ENCODE measurements around the gene ZBTB20.

The ZBTB20 gene

GRCh38 chr3:114313426-114313825, 833.7 kb downstream of the ZBTB20 start:
- DNase-seq (ENCODE audit: low read depth in 2 of 3, low spot score in 1 of 3), result no peak

DNA sequence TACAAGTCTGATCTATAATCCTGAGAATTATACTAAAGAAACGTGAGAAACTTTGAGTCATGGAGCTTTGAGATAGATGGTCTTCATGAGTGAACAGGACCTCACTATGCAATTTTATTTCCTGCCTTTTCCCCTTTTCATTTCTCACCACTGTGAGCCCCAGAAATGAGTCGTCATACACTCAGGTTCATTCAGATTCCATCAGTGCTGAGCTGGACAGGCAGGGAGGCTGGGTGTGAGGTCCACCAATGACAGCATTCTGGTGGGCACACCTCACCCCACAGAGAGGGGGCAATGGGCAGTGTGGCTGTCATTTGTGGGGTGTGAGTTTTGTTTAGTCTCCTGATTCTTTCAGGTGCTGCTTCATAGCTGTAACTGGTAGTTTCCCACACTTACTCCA, 836.4 kb downstream of the ZBTB20 start:
- no peak for DNase-seq (ENCODE audit: low read depth in 2 of 3, low spot score in 1 of 3)

GRCh38 chr3:114308830-114309229, 838.3 kb downstream of the ZBTB20 start:
- DNase-seq (ENCODE audit: low read depth in 2 of 3, low spot score in 1 of 3), result peak in 1 of 3 donors; percentile 49

DNA sequence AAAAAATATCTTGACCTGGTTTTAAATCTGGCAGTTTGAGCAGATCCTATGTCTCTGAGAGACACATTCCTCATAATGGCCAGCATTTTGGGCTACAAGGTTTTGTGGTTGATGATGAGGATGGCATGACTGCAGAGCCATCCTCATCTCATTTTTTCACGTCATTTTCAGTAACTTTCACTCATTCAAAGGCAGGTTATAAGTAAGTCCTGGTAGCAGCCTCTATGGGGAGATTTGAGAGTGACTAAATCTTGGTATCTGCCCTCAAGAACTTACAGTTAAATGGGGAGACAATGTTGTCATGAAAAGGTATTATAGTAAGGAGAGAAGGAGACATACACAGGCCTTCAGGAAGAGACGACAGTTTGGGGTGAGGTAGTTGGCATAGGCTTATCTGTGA, 838.7 kb downstream of the ZBTB20 start:
- DNase-seq (ENCODE audit: low read depth in 2 of 3, low spot score in 1 of 3), result no peak

- DNase-seq (ENCODE audit: low read depth in 2 of 3, low spot score in 1 of 3), result no peak
Measured at GRCh38 chr3:114307832-114308231, 839.3 kb downstream of the ZBTB20 start.

DNA sequence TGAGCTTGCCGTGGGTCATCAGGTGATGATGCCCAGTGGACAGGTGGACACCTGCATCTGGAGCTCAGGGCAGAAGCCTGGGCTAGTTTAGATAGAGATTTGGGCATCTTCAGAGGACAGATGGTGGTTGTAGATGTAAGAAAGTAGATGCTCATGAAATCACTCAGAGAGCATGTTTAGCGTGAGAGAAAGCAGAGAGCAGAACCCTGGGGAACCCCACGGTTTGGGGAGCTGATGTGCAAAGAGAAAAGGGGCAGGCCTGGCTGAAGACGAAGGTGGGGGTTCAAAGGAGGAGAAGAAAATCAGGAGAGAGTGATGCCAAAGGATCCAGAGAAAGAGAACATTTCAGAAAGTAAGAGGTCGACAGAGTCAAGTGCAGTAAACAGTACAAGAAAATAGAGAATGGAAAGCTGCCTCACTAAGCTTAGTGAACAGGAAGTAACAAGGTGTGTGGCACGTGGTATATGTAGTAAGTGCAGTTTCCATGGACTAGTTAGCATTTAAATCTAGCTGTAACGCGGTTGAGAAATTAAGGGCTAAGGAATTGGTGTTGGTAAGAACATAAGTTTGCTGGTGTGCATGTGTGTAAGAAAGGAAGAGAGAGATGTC, 839.8 kb downstream of the ZBTB20 start:
- DNase-seq (ENCODE audit: low read depth in 2 of 3, low spot score in 1 of 3), result no peak

- DNase-seq (ENCODE audit: low read depth in 2 of 3, low spot score in 1 of 3), result no peak
Measured at GRCh38 chr3:114299941-114300624, 847.0 kb downstream of the ZBTB20 start.

GRCh38 chr3:114299421-114299820, 847.7 kb downstream of the ZBTB20 start:
- DNase-seq (ENCODE audit: low read depth in 2 of 3, low spot score in 1 of 3), result no peak

- no peak for DNase-seq (ENCODE audit: low read depth in 2 of 3, low spot score in 1 of 3)
Measured at GRCh38 chr3:114295946-114296345, 851.1 kb downstream of the ZBTB20 start.

DNA sequence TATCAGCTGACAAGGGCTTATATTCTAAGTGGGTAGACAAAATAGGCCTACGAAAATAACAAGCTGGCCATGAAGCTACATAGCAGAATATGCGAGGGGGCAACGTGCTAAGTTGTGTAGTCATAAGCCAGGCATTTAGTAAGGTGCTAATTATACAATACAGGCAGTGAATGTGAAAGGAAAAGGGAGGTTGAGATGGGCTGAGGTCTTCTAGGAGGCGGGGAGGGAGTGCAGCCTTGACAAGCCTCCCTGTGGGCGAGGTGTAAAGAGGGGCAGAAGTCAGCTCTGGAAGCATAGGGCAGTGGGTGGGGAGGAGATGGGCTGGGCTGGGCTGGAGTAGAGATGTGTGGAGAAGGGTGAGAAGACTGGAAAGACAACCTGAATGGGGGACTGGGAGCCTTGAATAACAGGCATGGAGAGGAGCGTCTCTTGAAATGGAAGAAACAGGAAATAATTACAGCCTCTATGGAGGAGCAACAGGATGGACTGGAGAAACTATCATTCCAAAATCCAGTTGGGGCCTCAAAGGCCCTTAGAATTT, 852.1 kb downstream of the ZBTB20 start:
- no peak for DNase-seq (ENCODE audit: low read depth in 2 of 3, low spot score in 1 of 3)

- DNase-seq (ENCODE audit: low read depth in 2 of 3, low spot score in 1 of 3), result no peak
Measured at GRCh38 chr3:114293838-114294535, 853.1 kb downstream of the ZBTB20 start, which contains the start of gene TIGIT. Gene TIGIT, plus strand, starts transcription at chr3:114294028. Its CDS starts 34 bp downstream, at chr3:114294062.

DNA sequence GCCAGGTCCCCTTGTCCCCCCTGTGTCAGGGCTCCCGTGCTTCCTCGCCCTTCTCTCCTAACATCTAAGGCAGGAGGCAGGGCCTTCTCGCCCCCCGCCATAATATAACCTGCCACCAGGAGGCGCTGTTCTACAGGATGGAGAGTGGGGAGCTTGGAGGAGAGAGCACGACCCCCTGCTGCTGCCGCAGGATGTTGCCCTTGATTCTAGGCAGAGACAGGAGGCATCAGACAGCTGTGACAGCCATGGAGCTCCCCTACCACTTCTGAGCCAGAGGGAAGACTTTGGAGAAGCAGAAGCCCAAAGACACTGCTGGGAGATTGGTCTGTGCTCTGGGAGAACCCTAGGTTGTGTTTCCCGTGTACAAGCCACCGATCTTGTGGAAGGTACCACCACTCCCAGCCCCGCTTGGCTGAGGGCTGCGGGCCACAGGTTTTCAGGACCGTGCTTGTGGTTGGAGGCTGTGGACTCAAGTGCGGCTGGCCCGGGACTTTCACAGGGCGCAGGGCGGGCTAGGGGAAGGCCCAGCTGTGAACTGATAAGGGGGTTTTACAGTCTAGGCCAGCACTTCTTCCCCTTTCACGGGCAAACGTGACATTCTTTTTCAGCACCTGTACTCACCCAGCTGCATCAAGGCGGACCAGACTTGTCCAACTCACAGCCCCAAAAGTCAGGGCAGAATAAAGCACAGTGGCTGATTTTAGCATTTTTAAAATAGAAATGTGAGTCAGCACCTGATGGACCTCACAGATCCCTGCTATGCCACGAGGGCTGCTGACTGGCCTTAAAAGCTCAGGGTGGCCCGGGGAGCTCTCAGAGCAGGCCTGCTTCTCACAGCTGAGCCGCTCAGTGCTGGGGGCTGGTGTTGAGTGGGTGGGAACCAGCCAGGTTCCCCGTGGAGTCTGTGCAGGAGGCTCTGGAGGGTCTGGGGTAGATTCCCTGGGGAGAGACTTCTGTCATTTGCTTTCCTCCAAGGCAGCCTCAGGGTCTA, 855.9 kb downstream of the ZBTB20 start:
- peak; percentile 85 to 98 (median 86) for DNase-seq (ENCODE audit: low read depth in 2 of 3, low spot score in 1 of 3)

GRCh38 chr3:114286266-114286665, 860.8 kb downstream of the ZBTB20 start:
- no peak for DNase-seq (ENCODE audit: low read depth in 2 of 3, low spot score in 1 of 3)

DNA sequence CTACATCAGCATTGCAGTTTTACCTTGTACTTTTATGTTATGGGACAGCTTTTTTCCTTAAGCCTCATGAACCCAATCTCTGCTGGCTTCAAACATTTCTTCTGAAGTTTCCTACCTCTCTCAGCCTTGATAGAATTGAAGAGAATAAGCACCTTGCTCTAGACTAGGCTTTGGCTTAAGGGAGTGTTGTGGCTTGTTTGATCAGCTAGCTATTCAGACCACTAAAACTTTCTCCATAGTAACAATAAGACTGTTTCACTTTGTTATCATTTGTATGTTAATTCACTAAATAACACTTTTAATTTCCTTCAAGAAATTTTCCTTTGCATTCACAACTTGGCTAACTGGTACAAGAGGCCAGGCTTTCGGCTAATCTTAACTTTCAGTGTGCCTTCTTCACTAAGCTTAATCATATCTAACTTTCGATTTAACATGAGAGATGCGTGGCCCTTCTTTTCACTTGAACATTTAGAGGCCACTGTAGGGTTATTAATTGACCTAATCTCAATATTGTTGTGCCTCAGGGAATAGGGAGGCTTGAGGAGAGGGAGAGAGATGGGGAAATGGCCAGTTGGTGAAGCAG, 861.3 kb downstream of the ZBTB20 start:
- no peak for DNase-seq (ENCODE audit: low read depth in 2 of 3, low spot score in 1 of 3)

GRCh38 chr3:114284644-114285043, 862.4 kb downstream of the ZBTB20 start:
- DNase-seq (ENCODE audit: low read depth in 2 of 3, low spot score in 1 of 3), result no peak
